A673 (cell line): ENCODE results near the gene HDGFL3. TPM values are rescaled to one million over a fixed set of nuclear protein-coding genes. Genes with fewer than 3 reads are reported as not detected.

ENCODE experiments used
- BruUV-seq: library from RNA; stranded (reverse); fragments of 400-500 nt; replicated peaks from 2 replicates; lab custom pipeline; 2021; lab: Mats Ljungman, UMichigan
- CTCF ChIA-PET: fragments of 300-600 bp; sonication (Branson Sonifier 250); formaldehyde crosslinking; loops from one replicate; lab custom pipeline; 2022; ENCODE audit warnings: antibody characterized with exemption; lab: Charles Lee
- POLR2A ChIA-PET: fragments of 300-600 bp; sonication (Branson Sonifier 250); formaldehyde crosslinking; loops from one replicate; lab custom pipeline; 2022; ENCODE audit warnings: antibody characterized with exemption; ENCODE audit not compliant: low non-redundant PET; lab: Charles Lee
- DNase-seq: peaks from one replicate; pipeline ENCODE4 v3.0.0-alpha.2; 2015; ENCODE audit warnings: low spot score
- H3K27ac ChIP-seq: fragments of 200-600 bp; sonication (generic); 2 replicates; pipeline ENCODE4 v1.5.1; 2016; ENCODE audit warnings: mixed run types, low read depth, mild to moderate bottlenecking, mixed read lengths, antibody characterized with exemption, low read length; ENCODE audit not compliant: poor library complexity, severe bottlenecking
- H3K27me3 ChIP-seq: fragments of 200-600 bp; sonication (generic); replicated peaks from 2 replicates; pipeline ENCODE4 v1.6.1; 2017; ENCODE audit warnings: mixed run types, low read depth, mild to moderate bottlenecking, mixed read lengths, antibody characterized with exemption, low read length; ENCODE audit not compliant: insufficient read depth, poor library complexity
- H3K36me3 ChIP-seq: fragments of 200-600 bp; sonication (generic); 2 replicates; pipeline ENCODE4 v1.6.1; 2016; ENCODE audit warnings: mixed run types, mild to moderate bottlenecking, mixed read lengths, antibody characterized with exemption, low read length; ENCODE audit not compliant: insufficient read depth, poor library complexity, severe bottlenecking
- H3K4me1 ChIP-seq: fragments of 200-600 bp; sonication (generic); 2 replicates; pipeline ENCODE4 v1.6.1; 2017; ENCODE audit warnings: mixed run types, mild to moderate bottlenecking, mixed read lengths, antibody characterized with exemption, low read length; ENCODE audit not compliant: insufficient read depth, poor library complexity, severe bottlenecking
- H3K4me3 ChIP-seq: fragments of 200-600 bp; sonication (generic); 2 replicates; pipeline ENCODE4 v1.5.1; 2016; ENCODE audit warnings: low read depth, mixed run types, mild to moderate bottlenecking, mixed read lengths, low read length; ENCODE audit not compliant: poor library complexity, severe bottlenecking
- H3K9me3 ChIP-seq: fragments of 200-600 bp; sonication (generic); 2 replicates; pipeline ENCODE4 v1.6.1; 2016; ENCODE audit warnings: mixed run types, low read depth, mild to moderate bottlenecking, mixed read lengths, antibody characterized with exemption, low read length; ENCODE audit not compliant: poor library complexity, severe bottlenecking
- CTCF ChIP-seq: fragments of 300-800, 200-600 bp; sonication (generic); conservative IDR thresholded peaks from 2 replicates; pipeline ENCODE4 v1.5.1; 2017; ENCODE audit warnings: low read depth, mild to moderate bottlenecking, antibody characterized with exemption, low read length, moderate library complexity, mixed read lengths
- EZH2 ChIP-seq: fragments of 200-600 bp; sonication (generic); IDR thresholded peaks from 2 replicates; pipeline ENCODE4 v1.6.1; 2017; ENCODE audit warnings: borderline replicate concordance, low read depth, mild to moderate bottlenecking, mixed read lengths, antibody characterized with exemption, low read length; ENCODE audit not compliant: poor library complexity, severe bottlenecking
- intact Hi-C: fragments of 100-400 bp; cut with micrococcal nuclease; formaldehyde crosslinking; loops from one replicate; pipeline ENCODE4 v1.10.0; 2022; ENCODE audit not compliant: unreplicated experiment
- total RNA-seq: library from RNA; stranded (reverse); gene quantifications from 2 replicates; pipeline ENCODE4 v1.2.3, GENCODE V29; 2021

The HDGFL3 gene
- total RNA-seq, 1 experiment from 2014 or later, result 103 TPM

GRCh38 chr15:83190450-83190849 lies 17.2 kb downstream of the HDGFL3 start:
- Histone ChIP-seq H3K27me3 (no peaks in the 10 kb centered on the region), H3K4me3 (no peak overlapping the region), H3K36me3 (no peaks in the 10 kb centered on the region), H3K4me1 (no peaks in the 10 kb centered on the region), H3K27ac (no peak overlapping the region), H3K9me3 (no peaks in the 10 kb centered on the region)
- CTCF ChIA-PET, result no interaction called here
- BruUV-seq, result no TSS peak
- no peak for DNase-seq
- TF ChIP-seq EZH2 (no peak), CTCF (no peak)
- POLR2A ChIA-PET, result no interaction called here
- intact Hi-C loops, result no loop called here

- no TSS peak for BruUV-seq
These were observed 22.1 kb downstream of the HDGFL3 start for GRCh38 chr15:83185561-83185960.

GRCh38 chr15:83178869-83179325 lies 28.7 kb downstream of the HDGFL3 start:
- TF ChIP-seq CTCF (no peak), EZH2 (no peak)
- no peak for DNase-seq
- no peaks in the 10 kb centered on the region for H3K4me1 ChIP-seq
- H3K36me3 ChIP-seq, result no peaks in the 10 kb centered on the region
- POLR2A ChIA-PET, result no interaction called here
- H3K27ac ChIP-seq, result no peak overlapping the region
- no peak overlapping the region for H3K4me3 ChIP-seq
- no peaks in the 10 kb centered on the region for H3K9me3 ChIP-seq
- intact Hi-C loops, result no loop called here
- H3K27me3 ChIP-seq, result no peaks in the 10 kb centered on the region
- CTCF ChIA-PET, result no interaction called here
- BruUV-seq, result no TSS peak

More at GRCh38 chr15:83185561-83185960, 22.1 kb downstream of the HDGFL3 start:
- CTCF ChIA-PET, result no interaction called here
- POLR2A ChIA-PET, result no interaction called here
- H3K4me3 ChIP-seq, result no peak overlapping the region
- TF ChIP-seq EZH2, result no peak
- no peak for DNase-seq
- H3K27ac ChIP-seq, result no peak overlapping the region
- H3K9me3 ChIP-seq, result no peaks in the 10 kb centered on the region
- H3K4me1 ChIP-seq, result no peaks in the 10 kb centered on the region
- no peaks in the 10 kb centered on the region for H3K27me3 ChIP-seq
- intact Hi-C loops, result no loop called here
- no peaks in the 10 kb centered on the region for H3K36me3 ChIP-seq

DNA sequence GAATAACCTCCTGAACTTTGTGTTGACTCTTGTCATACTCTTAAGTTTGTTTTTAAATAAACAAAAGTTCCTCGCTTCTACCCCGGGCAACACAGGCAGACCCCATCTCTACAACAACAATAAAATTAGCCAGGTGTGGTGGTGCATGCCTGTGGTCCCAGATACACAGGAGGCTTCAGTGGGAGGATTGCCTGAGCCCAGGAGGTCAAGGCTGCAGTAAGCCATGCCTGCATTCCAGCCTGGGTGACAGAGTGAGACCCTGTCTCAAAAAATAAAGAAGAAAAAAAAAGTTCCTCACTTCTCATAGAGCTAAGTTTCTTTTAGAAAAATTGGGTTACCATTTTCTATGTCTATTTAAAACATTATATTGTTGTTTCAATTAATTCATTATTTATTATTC lies 29.2 kb downstream of the HDGFL3 start:
- no peaks in the 10 kb centered on the region for H3K36me3 ChIP-seq
- TF ChIP-seq EZH2 (no peak), CTCF (no peak)
- no peaks in the 10 kb centered on the region for H3K9me3 ChIP-seq
- CTCF ChIA-PET, result no interaction called here
- BruUV-seq, result no TSS peak
- intact Hi-C loops, result no loop called here
- no peak overlapping the region for H3K4me3 ChIP-seq
- H3K27me3 ChIP-seq, result no peaks in the 10 kb centered on the region
- no peaks in the 10 kb centered on the region for H3K4me1 ChIP-seq
- POLR2A ChIA-PET, result no interaction called here
- no peak for DNase-seq
- H3K27ac ChIP-seq, result no peak overlapping the region
